ENCODE data around the gene PRDM15. TPM values are rescaled to one million over a fixed set of nuclear protein-coding genes. Genes with fewer than 3 reads are reported as not detected.

PRDM15 gene
- total and polyA plus RNA-seq, 3 experiments from 2014 or later, result 2.2 to 13.1 (median 12.0) TPM

- no peak overlapping the region for H3K27ac ChIP-seq (ENCODE audit: low read depth, low read length)
- Mint-ChIP-seq H3K27me3 (no peaks in the 10 kb centered on the region), H3K9me3 (peaks cover 0 to 12% (median 0%) of the 10 kb centered on the region in 5 donors), H3K4me3 (no peak overlapping the region), H3K4me1 (peaks cover 0 to 2% (median 0%) of the 10 kb centered on the region in 3 donors), H3K27ac (peak overlapping the region in 2 of 8 donors; percentile 22 to 36), H3K36me3 (peaks cover 13 to 74% (median 24%) of the 10 kb centered on the region in 3 donors)
- no peaks in the 10 kb centered on the region for H3K4me1 ChIP-seq (ENCODE audit: insufficient read depth, low read length)
- H3K9me3 ChIP-seq (ENCODE audit: low read length), result no peaks in the 10 kb centered on the region
- H3K36me3 ChIP-seq (ENCODE audit: insufficient read depth, low read length), result peaks cover 6% of the 10 kb centered on the region
- H3K4me3 ChIP-seq (ENCODE audit: low read length), result no peak overlapping the region
- DNase-seq, result no peak
- ChIA-PET POLR2A (no interaction called here), CTCF (no interaction called here)
- H3K27me3 ChIP-seq (ENCODE audit: insufficient read depth, low read length, poor library complexity, severe bottlenecking), result no peaks in the 10 kb centered on the region
Measured at GRCh38 chr21:41839387-41840000, 39.6 kb downstream of the PRDM15 start.

- H3K27ac Mint-ChIP-seq, result no peak overlapping the region
- no peaks in the 10 kb centered on the region for H3K27me3 Mint-ChIP-seq
- no peaks in the 10 kb centered on the region for H3K4me1 ChIP-seq (ENCODE audit: insufficient read depth, low read length)
- no peaks in the 10 kb centered on the region for H3K27me3 ChIP-seq (ENCODE audit: insufficient read depth, low read length, poor library complexity, severe bottlenecking)
- H3K36me3 Mint-ChIP-seq, result peaks cover 13 to 78% (median 22%) of the 10 kb centered on the region in 3 donors
- H3K9me3 ChIP-seq (ENCODE audit: low read length), result no peaks in the 10 kb centered on the region
- H3K4me3 Mint-ChIP-seq, result no peak overlapping the region
- no peaks in the 10 kb centered on the region for H3K4me1 Mint-ChIP-seq
- DNase-seq, result no peak
- no peak overlapping the region for H3K27ac ChIP-seq (ENCODE audit: low read depth, low read length)
- CTCF ChIA-PET, result no interaction called here
- peaks cover 6% of the 10 kb centered on the region for H3K36me3 ChIP-seq (ENCODE audit: insufficient read depth, low read length)
- H3K9me3 Mint-ChIP-seq, result peaks cover 0 to 12% (median 0%) of the 10 kb centered on the region in 5 donors
- POLR2A ChIA-PET, result no interaction called here
- H3K4me3 ChIP-seq (ENCODE audit: low read length), result no peak overlapping the region
Measured at GRCh38 chr21:41837756-41838297, 41.3 kb downstream of the PRDM15 start.

GRCh38 chr21:41836166-41837015 is 42.8 kb downstream of the PRDM15 start:
- ChIA-PET CTCF (no interaction called here), POLR2A (no interaction called here)
- peaks cover 6% of the 10 kb centered on the region for H3K36me3 ChIP-seq (ENCODE audit: insufficient read depth, low read length)
- H3K9me3 ChIP-seq (ENCODE audit: low read length), result no peaks in the 10 kb centered on the region
- DNase-seq, result no peak
- no peak overlapping the region for H3K4me3 ChIP-seq (ENCODE audit: low read length)
- H3K4me1 Mint-ChIP-seq, result no peaks in the 10 kb centered on the region
- H3K27me3 Mint-ChIP-seq, result no peaks in the 10 kb centered on the region
- no peaks in the 10 kb centered on the region for H3K27me3 ChIP-seq (ENCODE audit: insufficient read depth, low read length, poor library complexity, severe bottlenecking)
- no peak overlapping the region for H3K27ac ChIP-seq (ENCODE audit: low read depth, low read length)
- no peaks in the 10 kb centered on the region for H3K4me1 ChIP-seq (ENCODE audit: insufficient read depth, low read length)
- peaks cover 12 to 78% (median 20%) of the 10 kb centered on the region in 3 donors for H3K36me3 Mint-ChIP-seq
- H3K27ac Mint-ChIP-seq, result no peak overlapping the region
- H3K9me3 Mint-ChIP-seq, result peaks cover 0 to 11% (median 0%) of the 10 kb centered on the region in 5 donors
- H3K4me3 Mint-ChIP-seq, result no peak overlapping the region

GRCh38 chr21:41835711-41836154 is 43.4 kb downstream of the PRDM15 start:
- CTCF ChIA-PET, result no interaction called here
- DNase-seq, result no peak
- no peak overlapping the region for H3K27ac ChIP-seq (ENCODE audit: low read depth, low read length)
- no peaks in the 10 kb centered on the region for H3K4me1 ChIP-seq (ENCODE audit: insufficient read depth, low read length)
- H3K27me3 ChIP-seq (ENCODE audit: insufficient read depth, low read length, poor library complexity, severe bottlenecking), result no peaks in the 10 kb centered on the region
- POLR2A ChIA-PET, result no interaction called here
- H3K9me3 ChIP-seq (ENCODE audit: low read length), result no peaks in the 10 kb centered on the region
- Mint-ChIP-seq H3K9me3 (peaks cover 0 to 5% (median 0%) of the 10 kb centered on the region in 5 donors), H3K27me3 (no peaks in the 10 kb centered on the region), H3K4me3 (no peak overlapping the region), H3K27ac (no peak overlapping the region), H3K4me1 (no peaks in the 10 kb centered on the region), H3K36me3 (peaks cover 5 to 72% (median 13%) of the 10 kb centered on the region in 3 donors)
- no peak overlapping the region for H3K4me3 ChIP-seq (ENCODE audit: low read length)
- peaks cover 6% of the 10 kb centered on the region for H3K36me3 ChIP-seq (ENCODE audit: insufficient read depth, low read length)

GRCh38 chr21:41834926-41835663 is 44.0 kb downstream of the PRDM15 start:
- Mint-ChIP-seq H3K9me3 (no peaks in the 10 kb centered on the region), H3K36me3 (peaks cover 0 to 68% (median 12%) of the 10 kb centered on the region in 3 donors), H3K4me1 (no peaks in the 10 kb centered on the region), H3K27me3 (no peaks in the 10 kb centered on the region), H3K27ac (no peak overlapping the region), H3K4me3 (no peak overlapping the region)
- Histone ChIP-seq H3K9me3 (ENCODE audit: low read length) (no peaks in the 10 kb centered on the region), H3K4me3 (ENCODE audit: low read length) (no peak overlapping the region), H3K36me3 (ENCODE audit: insufficient read depth, low read length) (peaks cover 6% of the 10 kb centered on the region), H3K27ac (ENCODE audit: low read depth, low read length) (no peak overlapping the region), H3K4me1 (ENCODE audit: insufficient read depth, low read length) (no peaks in the 10 kb centered on the region), H3K27me3 (ENCODE audit: insufficient read depth, low read length, poor library complexity, severe bottlenecking) (no peaks in the 10 kb centered on the region)
- CTCF ChIA-PET, result no interaction called here
- DNase-seq, result no peak
- POLR2A ChIA-PET, result no interaction called here

GRCh38 chr21:41834252-41834925 is 44.8 kb downstream of the PRDM15 start:
- ChIA-PET POLR2A (no interaction called here), CTCF (no interaction called here)
- H3K27me3 ChIP-seq (ENCODE audit: insufficient read depth, low read length, poor library complexity, severe bottlenecking), result no peaks in the 10 kb centered on the region
- H3K4me3 ChIP-seq (ENCODE audit: low read length), result no peak overlapping the region
- no peaks in the 10 kb centered on the region for H3K4me1 Mint-ChIP-seq
- no peak overlapping the region for H3K27ac ChIP-seq (ENCODE audit: low read depth, low read length)
- no peaks in the 10 kb centered on the region for H3K9me3 ChIP-seq (ENCODE audit: low read length)
- H3K27me3 Mint-ChIP-seq, result no peaks in the 10 kb centered on the region
- no peak overlapping the region for H3K4me3 Mint-ChIP-seq
- peaks cover 0 to 64% (median 12%) of the 10 kb centered on the region in 3 donors for H3K36me3 Mint-ChIP-seq
- no peak overlapping the region for H3K27ac Mint-ChIP-seq
- H3K36me3 ChIP-seq (ENCODE audit: insufficient read depth, low read length), result peaks cover 6% of the 10 kb centered on the region
- H3K9me3 Mint-ChIP-seq, result no peaks in the 10 kb centered on the region
- no peak for DNase-seq
- H3K4me1 ChIP-seq (ENCODE audit: insufficient read depth, low read length), result no peaks in the 10 kb centered on the region

GRCh38 chr21:41833497-41834115 is 45.5 kb downstream of the PRDM15 start:
- POLR2A ChIA-PET, result no interaction called here
- DNase-seq, result no peak
- Histone ChIP-seq H3K4me3 (ENCODE audit: low read length) (no peak overlapping the region), H3K4me1 (ENCODE audit: insufficient read depth, low read length) (no peaks in the 10 kb centered on the region), H3K27ac (ENCODE audit: low read depth, low read length) (no peak overlapping the region), H3K36me3 (ENCODE audit: insufficient read depth, low read length) (peaks cover under 1% of the 10 kb centered on the region), H3K9me3 (ENCODE audit: low read length) (no peaks in the 10 kb centered on the region), H3K27me3 (ENCODE audit: insufficient read depth, low read length, poor library complexity, severe bottlenecking) (no peaks in the 10 kb centered on the region)
- CTCF ChIA-PET, result no interaction called here
- Mint-ChIP-seq H3K9me3 (no peaks in the 10 kb centered on the region), H3K27ac (peak overlapping the region in 1 of 8 donors; percentile 9), H3K36me3 (peaks cover 0 to 56% (median 12%) of the 10 kb centered on the region in 3 donors), H3K27me3 (no peaks in the 10 kb centered on the region), H3K4me1 (no peaks in the 10 kb centered on the region), H3K4me3 (no peak overlapping the region)
